Hematopoietic multipotent progenitor cell treated with erythropoietin and hydrocortisone succinate and interleukin-3 and kit ligand, for 8 days (in vitro differentiated cells): Measurements from ENCODE around the gene PROSER3.

Experiments
- DNase-seq: peaks from one replicate; pipeline ENCODE4 v3.0.0-alpha.2; 2015

Gene PROSER3

DNA sequence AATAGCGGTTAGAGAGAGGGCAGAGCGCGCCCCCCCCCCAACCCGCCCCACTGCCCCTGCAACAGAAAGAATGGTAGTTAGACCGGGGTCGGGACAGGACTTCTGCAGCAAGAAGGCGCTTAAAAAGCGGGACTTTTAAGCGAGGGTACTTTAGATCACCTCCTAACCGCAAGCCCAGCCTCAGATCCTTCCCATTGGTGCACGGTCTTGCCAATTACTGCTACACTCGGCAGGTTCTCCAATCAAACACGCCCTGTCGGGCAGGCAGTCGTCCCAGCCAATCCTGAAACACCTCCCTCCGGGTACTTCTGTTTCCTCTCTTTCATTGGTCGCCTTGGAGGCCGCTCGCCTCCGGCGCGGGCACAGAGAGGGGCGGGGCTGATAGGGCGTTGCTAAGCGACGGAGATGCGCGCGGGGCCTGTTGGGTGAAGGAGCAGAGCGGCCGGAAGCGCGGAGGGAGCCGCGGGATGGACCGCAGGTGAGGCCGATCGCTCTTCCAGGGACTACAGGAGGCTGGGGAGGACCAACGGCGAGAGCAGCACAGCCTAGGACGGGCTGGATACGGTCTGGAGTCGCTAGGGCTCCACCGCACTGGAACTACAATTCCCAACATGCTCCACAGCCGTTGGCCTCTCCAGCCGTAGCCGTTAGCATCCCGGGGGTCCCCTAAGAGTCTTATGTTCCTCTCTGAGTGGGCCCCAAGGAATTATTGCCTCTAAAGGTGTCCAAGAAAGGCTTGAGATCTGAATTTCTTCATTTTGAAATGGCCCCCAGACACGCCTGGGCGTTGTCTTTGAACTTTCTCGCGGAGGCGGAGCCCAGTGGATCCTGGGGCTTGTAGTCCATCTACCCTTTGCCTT, at the start of gene PROSER3:
PROSER3 (plus strand) TSS at position 428 of the 860 bp plus-strand sequence; CDS start at position 468, 40 bp downstream.
- peak; percentile 100 for DNase-seq

DNA sequence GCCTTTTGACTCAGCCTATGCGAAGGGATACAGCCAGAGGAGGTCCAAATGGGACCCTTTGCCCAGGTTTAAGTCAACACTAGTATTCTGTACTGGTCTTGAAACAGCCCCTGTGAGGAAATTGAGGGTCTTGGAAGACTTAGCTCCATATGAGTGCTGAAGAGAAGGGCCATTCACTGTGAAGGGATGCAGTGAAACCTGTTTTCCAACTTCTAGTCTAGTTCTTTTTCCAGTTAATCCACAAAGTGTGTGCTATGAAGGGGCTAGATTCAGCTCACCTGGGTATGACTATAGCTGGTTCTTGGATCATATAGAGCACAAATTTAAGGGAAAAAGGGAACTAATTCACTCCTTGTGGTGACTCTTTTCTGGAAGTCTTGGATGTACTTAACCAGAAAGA, 49.6 kb upstream of the PROSER3 start:
- DNase-seq: no peak

DNA sequence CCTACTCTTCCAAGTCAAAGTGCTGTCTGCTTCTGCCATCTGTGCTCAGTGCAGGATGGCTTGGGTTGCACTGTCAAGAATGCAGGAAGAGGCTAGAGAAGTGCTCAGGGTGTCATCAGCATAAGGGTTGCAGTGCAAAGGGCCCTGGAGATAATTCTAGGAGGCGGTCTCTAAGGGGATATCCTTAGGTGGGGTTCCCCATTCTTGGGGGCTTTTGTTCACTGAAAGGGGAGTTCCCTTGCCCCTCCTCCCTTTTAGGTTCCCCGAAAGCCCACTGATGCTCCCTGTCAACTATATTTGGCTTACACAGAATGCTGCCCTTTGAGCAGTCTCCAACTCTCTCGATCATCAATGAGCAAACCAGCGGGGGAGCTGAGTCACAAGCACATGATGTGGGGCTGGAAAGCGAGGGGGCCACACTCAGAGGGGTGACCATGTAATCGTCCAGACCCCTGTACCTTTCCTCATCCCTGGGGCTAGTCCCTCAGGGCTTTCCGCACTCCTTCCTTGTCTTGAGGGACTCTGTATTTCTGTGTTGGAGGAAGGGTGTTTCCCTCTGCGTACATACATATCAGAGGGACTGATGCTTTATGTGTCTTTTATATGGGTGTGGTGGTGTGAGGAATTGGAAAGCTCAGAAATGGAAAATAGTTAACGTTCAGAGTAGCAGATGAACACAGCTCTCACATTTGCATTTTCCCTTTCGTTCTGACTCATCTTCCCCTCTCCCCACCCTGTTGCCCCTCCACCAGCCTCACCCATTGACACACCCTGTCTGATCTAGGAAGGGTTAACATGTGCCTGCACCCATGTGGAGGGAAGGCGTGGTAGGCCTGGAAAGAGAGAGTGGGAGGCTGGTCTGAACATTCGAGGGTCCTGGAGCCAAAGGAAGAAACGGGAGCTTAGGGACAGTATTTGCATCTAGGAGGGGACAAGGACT, 46.9 kb upstream of the PROSER3 start:
- DNase-seq: peak; percentile 16

DNA sequence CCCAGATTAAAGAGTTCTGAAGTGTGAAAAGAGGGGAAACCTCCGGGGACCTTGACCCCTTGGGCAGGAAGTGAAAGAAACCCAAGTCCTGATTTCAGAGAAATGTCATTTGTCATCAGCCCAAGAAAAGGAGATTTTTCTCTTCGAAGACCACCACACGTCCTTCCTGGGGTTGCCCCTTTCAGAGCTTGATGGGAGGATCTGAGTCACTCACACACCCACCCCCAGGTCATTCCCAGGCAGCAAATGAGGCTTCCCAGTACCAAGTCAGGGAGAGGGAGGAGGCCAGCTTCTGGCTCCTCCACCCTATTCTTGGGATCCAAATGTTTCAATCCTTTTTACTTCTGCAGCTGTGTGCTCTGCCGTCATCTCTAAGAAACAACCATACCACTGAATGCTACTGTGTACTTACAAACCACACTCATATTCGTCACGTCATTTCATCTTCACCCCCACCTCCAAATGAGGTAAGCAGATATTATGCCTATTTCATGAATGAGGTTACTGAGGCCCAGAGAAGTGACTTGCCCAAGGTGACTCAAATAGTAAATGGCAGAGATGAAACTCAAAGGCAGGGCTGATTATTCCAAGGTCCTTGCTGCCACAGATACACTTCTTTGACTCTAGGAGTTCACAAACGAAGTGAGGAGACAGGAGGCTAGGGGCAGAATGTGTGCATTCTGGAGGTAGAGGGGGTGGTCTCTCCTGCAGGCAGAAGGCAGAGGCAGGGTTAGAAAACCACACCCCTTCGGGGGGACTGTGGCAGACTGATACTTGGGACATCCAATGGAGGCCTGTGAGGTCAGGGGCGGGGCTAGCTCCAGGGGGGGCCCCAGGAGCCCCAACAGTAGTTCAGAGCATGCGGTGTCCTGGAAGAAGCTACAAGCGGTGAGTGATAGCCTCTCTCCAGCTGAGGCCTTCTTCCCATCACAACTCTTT, 45.1 kb upstream of the PROSER3 start:
- peak; percentile 52 for DNase-seq

DNA sequence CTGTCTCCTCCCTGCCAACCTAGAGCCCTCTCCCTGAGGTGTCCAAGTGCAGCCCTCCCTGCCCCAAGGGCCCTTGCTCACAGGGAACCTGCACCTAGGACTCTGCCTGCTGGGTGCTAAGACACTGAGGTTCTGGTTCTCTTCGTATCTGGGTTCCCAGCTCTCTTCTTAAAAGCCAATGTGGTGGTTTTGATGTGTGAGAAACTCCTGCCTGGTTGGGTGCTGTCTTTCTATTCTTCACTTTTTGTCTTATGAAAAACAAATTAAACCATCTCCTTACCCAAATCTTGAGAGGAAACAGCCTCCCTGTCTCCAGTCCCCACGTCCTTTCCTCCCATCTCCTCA, 44.5 kb upstream of the PROSER3 start:
- no peak for DNase-seq

DNA sequence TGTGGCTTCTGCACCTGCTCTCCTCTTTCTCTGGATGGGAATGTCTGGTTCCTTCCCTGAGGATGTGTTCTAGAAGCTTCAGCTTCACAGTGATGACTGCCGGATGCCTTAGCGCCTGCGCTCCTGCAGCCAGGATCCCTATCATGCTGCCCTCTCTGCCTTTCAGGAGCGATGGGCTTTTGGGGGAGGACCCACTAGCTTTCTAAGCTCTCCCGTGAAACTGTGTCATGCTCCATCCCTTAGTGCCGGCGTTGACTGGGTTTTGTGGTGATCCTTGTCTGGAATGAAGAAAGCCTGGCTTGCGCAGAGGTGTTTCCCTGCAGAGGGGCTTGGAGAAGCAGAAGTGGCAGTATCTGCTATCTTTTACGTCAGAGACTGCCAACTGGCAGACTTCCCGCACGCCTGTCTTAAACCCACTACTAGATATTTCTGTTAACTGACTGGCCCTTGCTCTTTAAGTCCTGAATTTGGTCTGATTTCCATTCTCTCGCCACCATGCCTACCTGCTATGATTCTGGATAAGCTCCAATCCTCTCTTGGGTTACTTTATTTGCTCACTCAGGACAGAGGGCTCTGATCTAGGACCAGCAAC, 44.0 kb upstream of the PROSER3 start:
- peak; percentile 60 for DNase-seq

DNA sequence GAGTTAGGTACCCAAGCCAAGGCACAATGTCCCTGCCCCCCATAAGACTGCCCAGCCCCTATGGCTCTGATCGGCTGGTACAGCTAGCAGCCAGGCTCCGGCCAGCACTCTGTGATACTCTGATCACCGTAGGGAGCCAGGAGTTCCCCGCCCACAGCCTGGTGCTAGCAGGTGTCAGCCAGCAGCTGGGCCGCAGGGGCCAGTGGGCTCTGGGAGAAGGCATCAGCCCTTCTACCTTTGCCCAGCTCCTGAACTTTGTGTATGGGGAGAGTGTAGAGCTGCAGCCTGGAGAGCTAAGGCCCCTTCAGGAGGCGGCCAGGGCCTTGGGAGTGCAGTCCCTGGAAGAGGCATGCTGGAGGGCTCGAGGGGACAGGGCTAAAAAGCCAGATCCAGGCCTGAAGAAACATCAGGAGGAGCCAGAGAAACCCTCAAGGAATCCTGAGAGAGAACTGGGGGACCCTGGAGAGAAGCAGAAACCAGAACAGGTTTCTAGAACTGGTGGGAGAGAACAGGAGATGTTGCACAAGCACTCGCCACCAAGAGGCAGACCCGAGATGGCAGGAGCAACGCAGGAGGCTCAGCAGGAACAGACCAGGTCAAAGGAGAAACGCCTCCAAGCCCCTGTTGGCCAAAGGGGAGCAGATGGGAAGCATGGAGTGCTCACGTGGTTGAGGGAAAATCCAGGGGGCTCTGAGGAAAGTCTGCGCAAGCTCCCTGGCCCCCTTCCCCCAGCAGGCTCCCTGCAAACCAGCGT, 43.2 kb upstream of the PROSER3 start:
- peak; percentile 28 for DNase-seq

DNA sequence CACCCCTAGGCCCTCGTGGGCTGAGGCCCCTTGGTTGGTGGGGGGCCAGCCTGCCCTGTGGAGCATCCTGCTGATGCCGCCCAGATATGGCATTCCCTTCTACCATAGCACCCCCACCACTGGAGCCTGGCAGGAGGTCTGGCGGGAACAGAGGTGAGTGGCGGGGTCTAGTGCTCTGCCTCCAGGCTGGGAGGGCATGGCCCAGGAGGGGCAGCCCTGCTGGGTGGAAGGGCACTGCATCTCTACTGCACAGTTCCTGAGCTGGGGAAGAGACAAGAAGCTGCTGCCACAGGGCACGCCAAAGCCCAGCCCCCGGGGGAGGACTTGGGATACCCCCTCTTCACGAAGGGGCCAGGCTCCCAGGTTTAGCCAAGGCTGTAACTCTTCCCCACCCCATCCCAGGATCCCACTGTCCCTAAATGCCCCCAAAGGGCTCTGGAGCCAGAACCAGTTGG, 42.6 kb upstream of the PROSER3 start:
- DNase-seq: no peak

DNA sequence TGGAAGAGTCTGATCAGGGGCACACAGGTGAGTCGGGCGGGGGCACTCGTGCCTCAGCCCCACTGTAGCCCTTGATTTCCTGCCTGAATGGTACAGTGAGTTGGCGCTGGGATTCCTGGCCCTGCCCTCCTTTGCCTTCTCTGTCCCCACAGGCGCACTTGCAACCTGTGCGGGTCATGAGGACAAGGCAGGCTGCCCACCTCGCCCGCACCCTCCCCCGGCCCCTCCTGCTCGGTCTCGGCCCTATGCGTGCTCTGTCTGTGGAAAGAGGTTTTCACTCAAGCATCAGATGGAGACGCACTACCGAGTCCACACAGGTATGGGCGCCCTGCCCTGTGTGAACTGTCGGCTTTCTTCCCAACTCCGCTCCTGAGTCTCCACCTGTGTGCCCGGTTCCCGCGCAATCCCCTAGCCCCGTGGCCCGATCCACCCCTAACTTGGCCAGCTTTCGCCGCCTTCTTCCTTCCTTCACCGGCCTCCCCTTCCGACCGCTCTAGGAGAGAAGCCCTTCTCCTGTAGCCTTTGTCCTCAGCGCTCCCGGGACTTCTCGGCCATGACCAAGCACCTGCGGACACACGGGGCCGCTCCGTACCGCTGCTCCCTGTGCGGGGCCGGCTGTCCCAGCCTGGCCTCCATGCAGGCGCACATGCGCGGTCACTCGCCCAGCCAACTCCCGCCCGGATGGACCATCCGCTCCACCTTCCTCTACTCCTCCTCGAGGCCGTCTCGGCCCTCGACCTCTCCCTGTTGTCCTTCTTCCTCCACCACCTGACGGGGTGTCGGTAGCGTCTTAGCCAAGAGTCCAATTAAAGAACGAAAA, 41.8 kb upstream of the PROSER3 start:
- no peak for DNase-seq

DNA sequence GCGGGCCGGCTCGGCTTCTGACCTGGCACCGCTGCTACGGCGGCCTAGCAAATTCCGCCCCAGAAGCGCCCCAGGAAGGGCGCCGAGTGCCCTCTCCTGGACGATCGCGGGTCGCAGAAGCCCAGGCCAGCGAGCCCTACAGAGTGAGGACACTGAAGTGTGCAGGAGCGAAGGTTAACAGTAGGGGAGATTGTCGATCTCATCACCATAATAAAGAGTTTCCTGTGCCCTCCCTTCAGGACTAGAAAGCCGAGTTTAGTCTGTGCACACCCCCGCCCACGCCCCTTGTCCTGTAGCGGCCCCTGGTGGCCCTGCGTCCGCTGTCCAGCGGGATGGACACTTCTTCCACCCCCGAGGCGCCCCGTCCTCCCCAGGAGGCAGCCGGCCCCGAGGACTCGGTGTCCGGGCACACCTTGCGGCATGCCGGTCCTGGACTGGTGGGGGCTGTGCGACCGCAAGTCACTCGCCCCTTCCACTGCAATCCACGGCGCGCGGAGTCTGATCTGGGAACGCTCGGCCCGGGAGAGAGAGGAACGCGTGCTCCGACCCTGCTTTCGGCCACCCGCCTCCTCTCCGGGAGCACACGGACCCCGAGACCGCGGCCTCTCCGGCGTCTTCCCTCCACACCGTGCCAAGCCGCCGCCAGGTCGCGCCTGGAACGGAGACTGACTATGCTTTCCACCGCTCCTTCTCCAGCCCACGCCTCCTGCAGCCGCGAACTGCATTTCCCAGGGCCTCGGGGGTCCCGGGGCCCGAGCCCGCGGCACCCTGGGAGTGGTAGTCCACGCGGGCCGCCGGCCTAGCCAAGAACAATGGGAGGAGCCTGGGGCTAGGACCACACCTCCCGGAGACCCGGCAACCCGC, 40.9 kb upstream of the PROSER3 start:
- DNase-seq: peak; percentile 96

DNA sequence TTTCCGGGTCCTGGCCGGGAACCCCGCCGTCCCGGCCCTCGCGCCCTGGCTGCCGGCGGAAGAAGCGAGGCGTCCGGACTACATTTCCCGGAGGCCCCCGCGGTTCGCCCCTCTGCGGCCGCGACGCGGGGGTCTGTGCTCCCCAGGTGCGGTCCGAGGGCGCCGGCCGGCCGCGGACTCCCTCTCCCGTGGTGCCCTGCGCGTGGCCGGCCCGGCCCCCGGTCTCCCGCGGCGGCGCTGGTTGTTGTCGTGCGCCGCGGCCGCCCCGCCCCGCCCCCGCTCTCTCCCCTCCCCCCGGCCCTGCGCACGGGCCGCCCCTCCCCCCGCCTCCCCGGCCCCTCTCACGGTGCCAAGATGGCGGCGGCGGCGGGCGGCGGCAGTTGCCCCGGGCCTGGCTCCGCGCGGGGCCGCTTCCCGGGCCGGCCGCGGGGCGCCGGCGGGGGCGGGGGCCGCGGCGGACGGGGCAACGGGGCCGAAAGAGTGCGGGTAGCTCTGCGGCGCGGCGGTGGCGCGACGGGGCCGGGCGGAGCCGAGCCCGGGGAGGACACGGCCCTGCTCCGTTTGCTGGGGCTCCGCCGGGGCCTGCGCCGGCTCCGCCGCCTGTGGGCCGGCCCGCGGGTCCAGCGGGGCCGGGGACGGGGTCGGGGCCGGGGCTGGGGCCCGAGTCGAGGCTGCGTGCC, 40.2 kb upstream of the PROSER3 start, which contains the start of gene KMT2B:
KMT2B (plus strand) TSS at position 339 of the 680 bp plus-strand sequence; CDS start at position 355, 16 bp downstream.
- no peak for DNase-seq

DNA sequence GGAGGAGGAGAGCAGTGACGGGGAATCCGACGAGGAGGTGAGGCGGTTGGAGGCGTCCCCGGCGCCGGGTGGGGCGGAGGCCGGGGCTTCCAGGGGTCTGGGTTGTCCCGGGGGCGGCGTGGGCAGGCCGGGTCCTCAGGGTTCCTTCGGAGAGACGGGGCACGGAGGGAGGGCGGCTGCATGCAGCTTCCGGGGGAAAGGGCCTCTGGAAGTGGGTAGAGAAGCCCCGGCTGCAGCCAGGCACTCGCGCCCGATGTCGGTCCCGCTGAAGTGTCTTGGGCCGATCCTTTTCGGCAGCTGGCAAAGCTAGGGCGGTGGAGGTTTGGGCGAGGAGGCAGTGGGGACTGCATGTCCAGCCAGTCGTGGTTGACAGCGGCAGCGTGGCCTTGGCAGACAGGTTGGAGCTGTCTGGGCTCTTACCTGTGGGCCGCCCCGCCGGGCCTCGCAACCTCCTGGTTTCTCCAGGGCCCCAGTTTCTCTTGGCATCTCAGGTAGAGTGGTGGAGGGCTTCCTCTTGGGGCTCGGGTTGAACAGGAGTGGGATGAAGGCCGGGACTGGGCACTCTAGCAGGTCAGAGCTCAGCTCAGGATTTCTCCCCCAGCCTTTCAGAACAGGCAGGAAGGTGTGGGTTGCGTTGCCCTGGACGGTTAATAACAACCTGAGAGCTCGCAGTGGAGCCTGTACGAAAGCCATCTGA, 39.5 kb upstream of the PROSER3 start:
- peak; percentile 17 for DNase-seq

DNA sequence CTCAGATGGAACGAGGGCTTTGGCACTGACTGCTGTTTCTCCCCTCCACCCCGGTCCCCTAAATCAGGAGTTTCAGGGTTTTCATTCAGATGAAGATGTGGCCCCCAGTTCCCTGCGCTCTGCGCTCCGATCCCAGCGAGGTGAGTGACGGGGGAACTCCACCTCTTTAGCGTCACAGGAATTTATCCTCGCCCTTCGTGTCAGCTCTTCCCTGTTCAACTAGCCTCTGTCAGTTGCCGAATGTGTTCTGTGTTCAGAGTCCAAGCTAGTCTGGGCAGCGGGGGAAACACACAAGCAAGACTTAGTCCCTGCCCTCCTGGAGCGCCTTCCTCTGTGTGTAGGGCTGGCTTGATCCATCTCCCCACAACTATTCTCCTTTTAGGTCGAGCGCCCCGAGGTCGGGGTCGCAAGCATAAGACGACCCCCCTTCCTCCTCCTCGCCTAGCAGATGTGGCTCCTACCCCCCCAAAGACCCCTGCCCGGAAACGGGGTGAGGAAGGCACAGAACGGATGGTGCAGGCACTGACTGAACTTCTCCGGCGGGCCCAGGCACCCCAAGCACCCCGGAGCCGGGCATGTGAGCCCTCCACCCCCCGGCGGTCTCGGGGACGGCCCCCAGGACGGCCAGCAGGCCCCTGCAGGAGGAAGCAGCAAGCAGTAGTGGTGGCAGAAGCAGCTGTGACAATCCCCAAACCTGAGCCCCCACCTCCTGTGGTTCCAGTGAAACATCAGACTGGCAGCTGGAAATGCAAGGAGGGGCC, 38.4 kb upstream of the PROSER3 start:
- no peak for DNase-seq

DNA sequence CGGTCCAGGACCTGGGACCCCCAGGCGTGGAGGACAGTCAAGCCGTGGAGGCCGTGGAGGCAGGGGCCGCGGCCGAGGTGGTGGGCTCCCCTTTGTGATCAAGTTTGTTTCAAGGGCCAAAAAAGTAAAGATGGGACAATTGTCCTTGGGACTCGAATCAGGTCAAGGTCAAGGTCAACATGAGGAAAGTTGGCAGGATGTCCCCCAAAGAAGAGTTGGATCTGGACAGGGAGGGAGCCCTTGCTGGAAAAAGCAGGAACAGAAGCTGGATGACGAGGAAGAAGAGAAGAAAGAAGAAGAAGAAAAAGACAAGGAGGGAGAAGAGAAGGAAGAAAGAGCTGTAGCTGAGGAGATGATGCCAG, 37.8 kb upstream of the PROSER3 start:
- DNase-seq: no peak

DNA sequence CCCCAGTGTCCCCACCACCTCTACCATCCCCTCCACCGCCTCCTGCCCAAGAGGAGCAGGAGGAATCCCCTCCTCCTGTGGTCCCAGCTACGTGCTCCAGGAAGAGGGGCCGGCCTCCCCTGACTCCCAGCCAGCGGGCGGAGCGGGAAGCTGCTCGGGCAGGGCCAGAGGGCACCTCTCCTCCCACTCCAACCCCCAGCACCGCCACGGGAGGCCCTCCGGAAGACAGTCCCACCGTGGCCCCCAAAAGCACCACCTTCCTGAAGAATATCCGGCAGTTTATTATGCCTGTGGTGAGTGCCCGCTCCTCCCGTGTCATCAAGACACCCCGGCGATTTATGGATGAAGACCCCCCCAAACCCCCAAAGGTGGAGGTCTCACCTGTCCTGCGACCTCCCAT, 37.3 kb upstream of the PROSER3 start:
- DNase-seq: no peak

DNA sequence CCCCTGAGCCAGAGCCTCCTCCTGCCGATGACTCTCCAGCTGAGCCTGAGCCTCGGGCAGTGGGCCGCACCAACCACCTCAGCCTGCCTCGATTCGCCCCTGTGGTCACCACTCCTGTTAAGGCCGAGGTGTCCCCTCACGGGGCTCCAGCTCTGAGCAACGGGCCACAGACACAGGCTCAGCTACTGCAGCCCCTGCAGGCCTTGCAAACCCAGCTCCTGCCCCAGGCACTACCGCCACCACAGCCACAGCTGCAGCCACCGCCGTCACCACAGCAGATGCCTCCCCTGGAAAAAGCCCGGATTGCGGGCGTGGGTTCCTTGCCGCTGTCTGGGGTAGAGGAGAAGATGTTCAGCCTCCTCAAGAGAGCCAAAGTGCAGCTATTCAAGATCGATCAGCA, 36.6 kb upstream of the PROSER3 start:
- DNase-seq: no peak

DNA sequence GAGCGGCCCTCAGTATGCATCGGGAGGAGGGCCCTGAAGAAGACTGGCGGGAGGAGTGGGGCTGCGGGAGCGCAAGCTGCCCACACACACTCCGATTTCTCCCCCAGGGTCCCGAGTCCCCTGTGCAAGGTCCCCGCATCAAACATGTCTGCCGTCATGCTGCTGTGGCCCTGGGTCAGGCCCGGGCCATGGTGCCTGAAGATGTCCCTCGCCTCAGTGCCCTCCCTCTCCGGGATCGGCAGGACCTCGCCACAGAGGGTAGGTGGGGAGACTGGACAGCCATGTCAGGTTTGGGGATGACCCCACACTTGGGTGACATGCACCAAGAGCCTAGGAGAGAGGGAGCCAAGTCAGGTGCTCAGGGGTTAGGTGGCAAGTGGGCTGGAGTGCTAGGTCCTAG, 35.5 kb upstream of the PROSER3 start:
- no peak for DNase-seq
